Hepatocyte (in vitro differentiated cells): ENCODE measurements around the gene RCCD1. TPM values are rescaled to one million over a fixed set of nuclear protein-coding genes. Genes with fewer than 3 reads are reported as not detected.

ENCODE experiments used
- DNase-seq: peaks from one replicate; pipeline ENCODE4 v3.0.0-alpha.2; 2016; ENCODE audit warnings: low spot score
- H2AFZ ChIP-seq: fragments of 200-600 bp; sonication (generic); 2 replicates; pipeline ENCODE4 v1.6.0; 2016; ENCODE audit warnings: antibody characterized with exemption, mild to moderate bottlenecking
- H3K27ac ChIP-seq: fragments of 200-600 bp; sonication (generic); 2 replicates; pipeline ENCODE4 v1.5.1; 2016; ENCODE audit warnings: mild to moderate bottlenecking
- H3K27me3 ChIP-seq: fragments of 200-600 bp; sonication (generic); 2 replicates; pipeline ENCODE4 v1.6.1; 2016
- H3K36me3 ChIP-seq: fragments of 200-600 bp; sonication (generic); replicated peaks from 2 replicates; pipeline ENCODE4 v1.5.1; 2016; ENCODE audit warnings: low read depth; ENCODE audit not compliant: insufficient read depth
- H3K4me1 ChIP-seq: fragments of 200-600 bp; sonication (generic); 2 replicates; pipeline ENCODE4 v1.5.1; 2016; ENCODE audit warnings: mild to moderate bottlenecking, moderate library complexity; ENCODE audit not compliant: insufficient read depth
- H3K4me2 ChIP-seq: fragments of 200-600 bp; sonication (generic); 2 replicates; pipeline ENCODE4 v1.6.0; 2016
- H3K4me3 ChIP-seq: fragments of 200-600 bp; sonication (generic); 2 replicates; pipeline ENCODE4 v1.5.1; 2016; ENCODE audit warnings: mild to moderate bottlenecking
- H3K79me2 ChIP-seq: fragments of 200-600 bp; sonication (generic); 2 replicates; pipeline ENCODE4 v1.6.0; 2017; ENCODE audit warnings: mild to moderate bottlenecking
- H3K9me2 ChIP-seq: fragments of 200-600 bp; sonication (generic); replicated peaks from 2 replicates; pipeline ENCODE4 v1.6.0; 2017; ENCODE audit warnings: mild to moderate bottlenecking; ENCODE audit not compliant: insufficient read depth
- H3K9me3 ChIP-seq: fragments of 200-600 bp; sonication (generic); 2 replicates; pipeline ENCODE4 v1.5.1; 2016; ENCODE audit warnings: low read depth, mild to moderate bottlenecking
- H4K20me1 ChIP-seq: fragments of 200-600 bp; sonication (generic); 2 replicates; pipeline ENCODE4 v1.6.0; 2016; ENCODE audit warnings: mild to moderate bottlenecking; ENCODE audit not compliant: insufficient read depth, poor library complexity, severe bottlenecking
- EZH2 ChIP-seq: fragments of 200-600 bp; sonication (generic); IDR thresholded peaks from 2 replicates; pipeline ENCODE4 v1.6.1; 2016; ENCODE audit warnings: antibody characterized with exemption, mild to moderate bottlenecking, borderline replicate concordance
- EZH2phosphoT487 ChIP-seq: fragments of 200-600 bp; sonication (generic); IDR thresholded peaks from one replicate; pipeline ENCODE4 v1.6.1; 2018; ENCODE audit warnings: antibody characterized with exemption, mild to moderate bottlenecking, low read depth, moderate library complexity; ENCODE audit not compliant: unreplicated experiment, severe bottlenecking
- WGBS: methylation state at CpG from one replicate; pipeline ENCODE4 v1.1.6; 2016; ENCODE audit warnings: low lambda C conversion rate; ENCODE audit errors: missing lambda C conversion rate; 5-methylcytosine and 5-hydroxymethylcytosine counted together
- polyA plus RNA-seq: library from polyadenylated mRNA; unstranded; fragments of >200 nt; fragmentation: Nextera tagmentation; extraction: Ambion mirVana; gene quantifications from 2 replicates; pipeline ENCODE4 v1.2.1, GENCODE V29; 2016
- total RNA-seq: library from RNA; depleted of rRNA; stranded (reverse); fragments of >200 nt; gene quantifications from 2 replicates; pipeline ENCODE4 v1.2.3, GENCODE V29; 2014
- TF ChIP-seq, protein P1 (sequence below): fragments of 200-600 bp; sonication (generic); IDR thresholded peaks from 2 replicates; pipeline ENCODE4 v1.5.1; 2016; ENCODE audit warnings: antibody characterized with exemption, mild to moderate bottlenecking; ENCODE audit not compliant: poor library complexity

The RCCD1 gene
- total and polyA plus RNA-seq, 2 experiments from 2014 or later, result 9.5 to 11.2 TPM

DNA sequence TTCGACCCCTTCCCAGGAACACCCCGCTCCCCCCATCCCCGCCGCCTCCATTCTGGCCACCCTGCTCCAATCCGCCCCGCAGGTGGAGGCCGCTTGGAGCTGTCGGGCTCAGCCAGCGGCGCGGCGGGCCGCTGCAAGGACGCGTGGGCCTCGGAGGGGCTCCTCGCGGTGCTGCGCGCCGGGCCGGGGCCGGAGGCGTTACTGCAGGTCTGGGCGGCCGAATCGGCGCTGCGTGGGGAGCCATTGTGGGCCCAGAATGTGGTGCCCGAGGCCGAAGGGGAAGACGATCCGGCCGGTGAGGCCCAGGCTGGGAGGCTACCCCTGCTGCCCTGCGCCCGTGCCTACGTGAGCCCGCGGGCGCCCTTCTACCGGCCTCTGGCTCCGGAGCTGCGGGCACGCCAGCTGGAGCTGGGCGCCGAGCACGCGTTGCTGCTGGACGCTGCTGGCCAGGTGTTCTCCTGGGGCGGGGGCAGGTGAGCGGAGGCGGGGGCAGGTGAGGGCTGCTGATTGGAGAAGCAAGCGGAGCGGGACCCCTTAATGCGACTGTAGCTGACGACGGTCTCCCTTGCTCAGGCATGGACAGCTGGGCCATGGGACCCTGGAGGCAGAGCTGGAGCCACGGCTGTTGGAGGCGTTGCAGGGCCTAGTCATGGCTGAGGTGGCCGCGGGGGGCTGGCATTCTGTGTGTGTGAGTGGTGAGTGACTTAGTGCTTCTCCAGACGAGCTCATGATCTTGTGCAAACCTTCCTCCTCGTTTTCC, 2.5 kb downstream of the RCCD1 start:
- Histone ChIP-seq H3K4me3 (peak overlapping the region; percentile 68), H2AFZ (peak overlapping the region; percentile 95), H3K27ac (no peak overlapping the region), H3K9me3 (no peaks in the 10 kb centered on the region), H3K4me1 (peaks cover 17% of the 10 kb centered on the region), H3K9me2 (no peaks in the 10 kb centered on the region), H3K27me3 (no peaks in the 10 kb centered on the region), H3K4me2 (peak overlapping the region; percentile 98), H4K20me1 (no peaks in the 10 kb centered on the region), H3K36me3 (no peaks in the 10 kb centered on the region), H3K79me2 (peaks cover 3% of the 10 kb centered on the region)
- DNase-seq, result peak; percentile 56
- TF ChIP-seq, protein P1, sequence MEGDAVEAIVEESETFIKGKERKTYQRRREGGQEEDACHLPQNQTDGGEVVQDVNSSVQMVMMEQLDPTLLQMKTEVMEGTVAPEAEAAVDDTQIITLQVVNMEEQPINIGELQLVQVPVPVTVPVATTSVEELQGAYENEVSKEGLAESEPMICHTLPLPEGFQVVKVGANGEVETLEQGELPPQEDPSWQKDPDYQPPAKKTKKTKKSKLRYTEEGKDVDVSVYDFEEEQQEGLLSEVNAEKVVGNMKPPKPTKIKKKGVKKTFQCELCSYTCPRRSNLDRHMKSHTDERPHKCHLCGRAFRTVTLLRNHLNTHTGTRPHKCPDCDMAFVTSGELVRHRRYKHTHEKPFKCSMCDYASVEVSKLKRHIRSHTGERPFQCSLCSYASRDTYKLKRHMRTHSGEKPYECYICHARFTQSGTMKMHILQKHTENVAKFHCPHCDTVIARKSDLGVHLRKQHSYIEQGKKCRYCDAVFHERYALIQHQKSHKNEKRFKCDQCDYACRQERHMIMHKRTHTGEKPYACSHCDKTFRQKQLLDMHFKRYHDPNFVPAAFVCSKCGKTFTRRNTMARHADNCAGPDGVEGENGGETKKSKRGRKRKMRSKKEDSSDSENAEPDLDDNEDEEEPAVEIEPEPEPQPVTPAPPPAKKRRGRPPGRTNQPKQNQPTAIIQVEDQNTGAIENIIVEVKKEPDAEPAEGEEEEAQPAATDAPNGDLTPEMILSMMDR, result no peak
- TF ChIP-seq EZH2 (no peak), EZH2phosphoT487 (no peak)
- 12% methylated on average over 58 of the region's 63 CpGs for WGBS

DNA sequence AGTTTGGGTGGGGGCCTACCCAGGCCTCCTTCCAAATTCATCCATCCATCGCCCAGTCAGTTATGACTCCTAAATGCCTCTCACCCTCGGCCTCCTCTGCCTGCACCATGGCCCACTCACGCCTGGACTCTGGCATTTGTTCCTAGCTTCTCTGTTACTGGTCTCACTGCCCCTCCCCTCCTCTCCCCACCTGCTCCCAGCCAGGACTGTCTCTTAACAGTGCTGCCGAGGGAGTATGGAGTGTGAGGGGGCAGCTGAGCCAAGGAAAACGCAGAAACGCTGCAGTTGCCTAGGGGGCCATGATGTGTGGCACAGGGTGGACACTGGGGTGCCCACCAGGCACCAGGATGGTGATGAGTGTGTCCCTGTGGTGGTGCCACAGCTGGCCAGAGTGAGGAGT, 3.1 kb downstream of the RCCD1 start:
- Histone ChIP-seq H3K4me3 (no peak overlapping the region), H3K4me2 (peak overlapping the region; percentile 98), H4K20me1 (no peaks in the 10 kb centered on the region), H3K36me3 (no peaks in the 10 kb centered on the region), H3K79me2 (peaks cover 3% of the 10 kb centered on the region), H3K9me2 (no peaks in the 10 kb centered on the region), H2AFZ (no peak overlapping the region), H3K27ac (no peak overlapping the region), H3K9me3 (no peaks in the 10 kb centered on the region), H3K4me1 (peaks cover 17% of the 10 kb centered on the region), H3K27me3 (no peaks in the 10 kb centered on the region)
- 80% methylated on average over 6 of the region's 6 CpGs for WGBS
- DNase-seq, result no peak
- TF ChIP-seq, protein P1, result no peak
- TF ChIP-seq EZH2phosphoT487, result no peak

DNA sequence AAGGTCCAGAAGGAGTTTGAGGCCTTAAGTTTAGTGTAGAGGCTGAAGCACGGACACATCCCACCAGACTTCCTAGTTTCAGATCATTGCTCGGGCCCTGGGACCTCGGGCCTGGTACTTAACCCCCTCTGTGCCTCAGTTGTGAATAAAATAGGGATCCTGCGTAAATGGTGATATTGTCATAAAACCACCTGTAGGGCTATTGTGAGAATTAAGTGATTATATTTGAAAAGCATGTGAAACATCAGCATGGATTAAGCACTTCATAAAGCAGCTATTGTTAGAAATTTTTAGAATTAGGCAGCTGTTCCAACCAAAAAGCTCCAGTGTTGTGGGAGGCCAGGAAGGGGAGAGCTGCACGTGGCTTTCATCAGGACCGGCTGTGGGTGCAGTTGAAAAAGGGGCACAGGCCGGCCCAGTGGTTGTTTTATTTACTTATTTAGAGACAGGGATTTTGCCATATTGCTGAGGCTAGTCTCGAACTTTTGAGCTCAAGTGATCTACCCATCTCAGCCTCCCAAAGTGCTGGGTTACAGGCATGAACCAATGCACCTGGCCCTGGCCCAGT, 4.4 kb downstream of the RCCD1 start:
- Histone ChIP-seq H3K9me2 (no peaks in the 10 kb centered on the region), H3K4me1 (peaks cover 17% of the 10 kb centered on the region), H3K79me2 (peaks cover 3% of the 10 kb centered on the region), H2AFZ (no peak overlapping the region), H3K36me3 (no peaks in the 10 kb centered on the region), H3K9me3 (no peaks in the 10 kb centered on the region), H3K27me3 (no peaks in the 10 kb centered on the region), H4K20me1 (no peaks in the 10 kb centered on the region), H3K27ac (no peak overlapping the region), H3K4me2 (no peak overlapping the region), H3K4me3 (no peak overlapping the region)
- no peak for TF ChIP-seq EZH2phosphoT487
- TF ChIP-seq, protein P1, result no peak
- no peak for TF ChIP-seq EZH2
- WGBS, result 91% methylated on average over 8 of the region's 8 CpGs
- DNase-seq, result no peak
